Ovary (tissue), 9 donors: ENCODE results near the gene BUD31. TPM values are rescaled to one million over a fixed set of nuclear protein-coding genes. Genes with fewer than 3 reads are reported as not detected.
"Not testable (repeated sequence)": the region's sequence is repeated elsewhere in the genome, so short reads cannot be mapped to it uniquely, and the experiment has no call there.

Source experiments
- DNase-seq, 5 donors: peaks; one replicate each; pipeline ENCODE4 v3.0.0-alpha.2; 2019 to 2020
- H3K27ac ChIP-seq, 2 donors: fragments of 200-600 bp; one replicate each; pipeline versions ENCODE4 v1.5.1 to v1.8.0; 2019 to 2022
- H3K27me3 ChIP-seq: fragments of 200-600 bp; one replicate; pipeline ENCODE4 v1.8.0; 2022
- H3K36me3 ChIP-seq: fragments of 200-600 bp; sonication (generic); one replicate; pipeline ENCODE4 v1.5.1; 2019
- H3K4me1 ChIP-seq: one replicate; pipeline ENCODE4 v1.8.1; 2013; ENCODE audit warnings: mild to moderate bottlenecking, moderate library complexity; ENCODE audit not compliant: insufficient read depth
- H3K4me3 ChIP-seq: fragments of 200-600 bp; sonication (generic); one replicate; pipeline ENCODE4 v1.5.1; 2017
- H3K9me3 ChIP-seq, 2 donors: fragments of 200-600 bp in 1 of 2; sonication (generic) in 1 of 2; one replicate each; pipeline versions ENCODE4 v1.5.1 to v1.8.1; 2013 to 2019; ENCODE audit warnings: mild to moderate bottlenecking in 1 of 2, moderate library complexity in 1 of 2
- CTCF ChIP-seq, 3 donors: fragments of 450-650 bp in 2 of 3; fragments of 200-600 bp in 1 of 3; IDR thresholded peaks; one replicate each; pipeline versions ENCODE4 v1.5.1 to v1.8.0; 2016 to 2022; ENCODE audit warnings: antibody characterized with exemption in 3 of 3, mild to moderate bottlenecking in 1 of 3
- EP300 ChIP-seq: sonication (generic); formaldehyde crosslinking; IDR thresholded peaks from one replicate; pipeline ENCODE4 v1.6.1; 2017; ENCODE audit warnings: antibody characterized with exemption
- POLR2A ChIP-seq: fragments of 450-650 bp; IDR thresholded peaks from one replicate; pipeline ENCODE4 v1.6.1; 2017; ENCODE audit warnings: antibody characterized with exemption, mild to moderate bottlenecking, moderate library complexity
- WGBS, 3 donors: extraction: QIAGEN DNeasy Blood & Tissue Kit in 1 of 3; methylation state at CpG; one replicate each; pipeline versions ENCODE4 v1.1.5 to v1.1.7; 2013 to 2017; 5-methylcytosine and 5-hydroxymethylcytosine counted together
- intact Hi-C, 4 donors: fragments of 100-400 bp; cut with DNase I; formaldehyde crosslinking; loops; one replicate each; pipeline versions ENCODE4 v1.11.0 to v1.15.1; 2022 to 2023
- polyA plus RNA-seq, 2 donors: library from polyadenylated mRNA; stranded (reverse); fragments of 200-250 nt in 1 of 2; fragments of 350-450 nt in 1 of 2; fragmentation: Illumina TruSeq in 1 of 2; extraction: RNeasy Lipid Tissue Mini Kit (QIAGEN cat#74804) in 1 of 2; gene quantifications; one replicate each; pipeline ENCODE4 v1.2.3, GENCODE V29; 2013 to 2014
- total RNA-seq, 7 donors: library from RNA; depleted of rRNA in 2 of 7; stranded (reverse); fragments of >200 nt in 2 of 7; fragmentation: NEBNext Ultra II Directional in 3 of 7; extraction: Animal tissue kit (Norgen Biotek cat#: 25700) in 3 of 7; gene quantifications; one replicate each; pipeline versions ENCODE4 v1.1.0 to v1.2.4, GENCODE V29; 2016 to 2023
- donor health status: DM: no; HTN: no; CAD: no; lungs with moderate emphysema.
- donor health status: DM: no; HTN: no; CAD: no.
- donor health status: Bipolar disorder and iron deficiency.
- donor health status: DM: yes; HTN: yes; CAD: no.
- donor health status: DM: no; HTN: no; CAD: no.
- donor health status: DM: yes; HTN: yes; CAD: no.

BUD31 gene
- total and polyA plus RNA-seq, 9 donors = 44.4 to 157 (median 65.2) TPM

DNA sequence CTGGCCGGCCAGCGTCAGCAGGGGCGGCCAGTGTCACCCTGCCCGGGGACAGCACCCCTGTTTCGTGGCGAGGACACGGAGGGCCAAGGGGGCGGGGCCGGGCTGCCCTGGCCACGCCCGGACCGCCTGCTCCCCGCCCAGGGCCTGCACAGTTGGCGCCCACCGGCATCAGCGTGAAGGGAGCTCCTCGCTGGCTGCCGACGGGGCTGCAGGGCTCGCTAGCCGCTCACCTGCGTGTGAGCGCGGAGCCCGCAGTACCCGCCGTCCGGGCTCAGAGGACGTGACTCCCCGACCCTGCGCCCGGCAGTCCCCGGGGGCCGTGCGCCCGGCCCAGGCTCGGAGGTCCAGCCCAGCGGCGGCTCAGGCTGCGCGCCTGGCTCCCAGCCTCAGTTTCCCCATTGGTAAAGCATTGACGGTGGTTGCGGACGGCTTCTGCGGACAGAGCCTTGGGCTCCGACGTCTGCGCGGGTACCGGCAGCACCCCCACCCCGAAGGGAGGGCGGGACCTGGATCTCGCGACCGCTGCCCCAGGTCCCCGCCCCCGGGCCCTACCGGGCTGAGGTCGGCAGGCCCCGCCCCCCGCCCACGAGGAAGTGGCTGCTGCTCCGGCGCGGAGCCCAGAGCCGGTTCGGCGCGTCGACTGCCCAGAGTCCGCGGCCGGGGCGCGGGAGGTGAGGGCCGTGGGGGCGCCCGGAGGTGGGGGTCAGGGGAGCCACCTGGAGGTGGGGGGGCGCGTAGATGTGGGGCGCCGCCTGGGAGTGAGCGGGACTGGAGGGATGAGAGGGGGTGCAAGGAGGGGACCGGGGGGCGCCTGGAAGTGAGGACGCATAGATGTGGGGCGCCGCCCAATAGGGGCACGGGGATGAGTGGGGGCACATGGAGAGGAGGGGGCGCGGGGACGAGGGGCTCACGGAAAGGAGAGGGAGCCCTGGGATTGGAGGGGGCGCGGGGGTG, 34.4 kb upstream of the BUD31 start, which contains the start of gene ARPC1B:
Gene ARPC1B (plus strand): TSS at position 620 of the 954 bp plus-strand sequence. CDS start 10,985 bp downstream, outside the sequence.
- Histone ChIP-seq H3K4me1 (peaks cover 6% of the 10 kb centered on the region), H3K9me3 (no peaks in the 10 kb centered on the region), H3K4me3 (peak within 1 kb of the TSS; percentile 72), H3K27ac (peak within 1 kb of the TSS; percentile 30 to 56), H3K27me3 (no peaks in the 10 kb centered on the region), H3K36me3 (no peaks in the 10 kb centered on the region)
- TF ChIP-seq EP300 (no peak), POLR2A (no peak), CTCF (IDR thresholded peaks at IDR 0.05) (no peak)
- WGBS, 3 donors = 1 to 4% (median 2%) methylated on average over 27 to 95 of the region's 95 CpGs
- peak; percentile 67 to 80 (median 69) for DNase-seq
- intact Hi-C loops = no loop called here

DNA sequence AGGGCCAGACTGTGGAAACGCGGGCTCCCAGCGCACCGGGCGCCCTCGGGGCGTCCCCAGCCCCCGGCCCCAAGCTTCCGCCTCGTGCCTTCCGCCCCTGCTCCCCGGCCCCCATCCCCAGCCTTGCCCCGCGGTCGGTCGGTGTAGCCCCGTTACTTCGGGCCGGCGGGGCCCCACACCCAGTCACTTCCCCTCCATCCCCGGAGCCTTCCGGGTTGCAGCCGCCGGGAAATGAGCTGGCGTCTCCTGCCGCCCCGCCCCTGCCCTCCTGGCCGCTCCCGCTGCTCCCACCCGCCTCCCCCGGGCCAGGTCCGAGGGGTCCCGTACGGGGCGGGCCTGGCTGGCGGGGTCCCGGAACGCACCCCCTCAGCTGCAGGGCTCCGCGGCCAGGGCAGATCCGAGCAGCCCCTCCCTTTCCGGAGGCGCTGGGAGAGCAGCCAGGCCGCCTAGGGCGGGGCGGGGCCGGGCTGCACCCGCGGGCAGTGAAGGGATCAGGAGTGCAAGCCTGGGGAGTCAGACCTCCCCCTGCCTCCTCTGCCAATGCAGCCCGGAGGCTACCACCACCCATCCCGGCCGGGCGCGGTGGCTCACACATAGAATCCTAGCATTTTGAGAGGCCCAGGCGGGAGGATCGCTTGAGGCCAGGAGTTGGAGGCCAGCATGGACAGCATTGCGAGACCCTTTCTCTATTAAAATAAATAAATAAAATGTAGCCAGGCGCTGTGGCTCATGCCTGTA, 33.5 kb upstream of the BUD31 start:
- WGBS, 3 donors = 4 to 7% (median 6%) methylated on average over 47 to 58 of the region's 58 CpGs
- H3K4me3 ChIP-seq = peak overlapping the region; percentile 72
- intact Hi-C loops = no loop called here
- H3K27ac ChIP-seq = peak overlapping the region; percentile 30 to 56
- H3K27me3 ChIP-seq = no peaks in the 10 kb centered on the region
- peak; percentile 71 to 84 (median 78) for DNase-seq
- no peaks in the 10 kb centered on the region for H3K36me3 ChIP-seq
- no peak for TF ChIP-seq CTCF (IDR thresholded peaks at IDR 0.05)
- no peak for TF ChIP-seq POLR2A
- TF ChIP-seq EP300 = no peak
- H3K9me3 ChIP-seq = no peaks in the 10 kb centered on the region
- peaks cover 8% of the 10 kb centered on the region for H3K4me1 ChIP-seq

DNA sequence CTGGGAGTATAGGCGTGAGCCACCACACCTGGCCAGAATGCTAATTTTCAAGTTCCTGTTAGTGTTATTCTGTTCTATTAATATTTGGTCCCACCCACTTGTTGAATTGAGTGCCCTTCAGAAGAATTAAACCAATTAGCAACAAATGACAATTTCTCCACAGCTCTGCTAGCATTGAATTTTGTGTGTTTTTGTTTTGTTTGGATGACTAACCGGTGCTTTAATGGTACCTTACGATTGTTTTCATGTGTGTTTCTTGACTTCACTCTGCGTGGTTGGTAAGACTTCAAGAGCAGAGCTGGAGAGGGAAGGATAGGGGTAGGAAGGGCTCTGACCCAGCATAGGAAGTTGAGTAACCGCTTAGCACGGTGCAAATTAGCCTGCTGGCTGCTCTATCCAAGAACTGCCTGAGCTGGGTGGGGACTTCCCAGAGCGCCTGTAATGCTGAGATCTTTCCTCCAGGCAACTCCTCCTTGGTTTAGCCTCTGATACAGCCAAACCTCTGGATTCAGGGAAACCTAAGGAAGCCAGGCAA, 29.7 kb upstream of the BUD31 start:
- Histone ChIP-seq H3K4me3 (no peak overlapping the region), H3K4me1 (peaks cover 7% of the 10 kb centered on the region), H3K9me3 (no peaks in the 10 kb centered on the region), H3K27ac (peak overlapping the region; percentile 1 to 50), H3K36me3 (no peaks in the 10 kb centered on the region), H3K27me3 (no peaks in the 10 kb centered on the region)
- TF ChIP-seq CTCF (IDR thresholded peaks at IDR 0.05) (no peak), EP300 (no peak), POLR2A (no peak)
- intact Hi-C loops = no loop called here
- 18 to 24% (median 22%) methylated on average over 7 of the region's 7 CpGs for WGBS, 3 donors
- DNase-seq = peak in 2 of 5 donors; percentile 52 to 78

- H3K4me3 ChIP-seq, DNase-seq, H3K9me3 ChIP-seq, H3K27me3 ChIP-seq, intact Hi-C loops, H3K4me1 ChIP-seq, H3K36me3 ChIP-seq: not testable (repeated sequence)
- 50 to 67% (median 61%) methylated on average over 7 of the region's 7 CpGs for WGBS, 3 donors
- peak overlapping the region; percentile 1 to 50 for H3K27ac ChIP-seq
These were observed 29.1 kb upstream of the BUD31 start for GRCh38 chr7:99379693-99380031.
